NCI-H69 (cell line): ENCODE results near the gene ACBD3.

Experiments used
- DNase-seq: peaks from one replicate; lab custom pipeline; 2025; lab: John Stamatoyannopoulos, UW

ACBD3 gene

DNA sequence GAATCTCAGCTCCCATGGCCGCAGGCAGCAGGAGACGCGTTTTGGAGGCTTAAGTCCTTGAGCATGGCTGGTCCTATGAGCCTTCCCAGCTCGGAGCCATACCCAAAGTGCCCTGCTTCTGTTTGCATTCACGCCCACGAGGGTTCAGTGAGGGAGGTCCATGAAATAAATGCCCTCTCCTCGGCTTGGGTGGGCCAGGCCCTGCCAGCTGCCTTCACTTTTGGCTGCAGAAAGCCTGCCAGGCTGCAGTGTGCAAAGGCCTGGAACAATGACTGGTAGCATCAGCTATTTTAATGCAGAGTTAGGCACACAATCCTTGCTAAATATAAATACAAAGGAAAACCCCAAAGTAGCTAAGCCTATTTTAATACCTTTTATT is 74.7 kb downstream of the ACBD3 start:
- DNase-seq, result no peak

DNA sequence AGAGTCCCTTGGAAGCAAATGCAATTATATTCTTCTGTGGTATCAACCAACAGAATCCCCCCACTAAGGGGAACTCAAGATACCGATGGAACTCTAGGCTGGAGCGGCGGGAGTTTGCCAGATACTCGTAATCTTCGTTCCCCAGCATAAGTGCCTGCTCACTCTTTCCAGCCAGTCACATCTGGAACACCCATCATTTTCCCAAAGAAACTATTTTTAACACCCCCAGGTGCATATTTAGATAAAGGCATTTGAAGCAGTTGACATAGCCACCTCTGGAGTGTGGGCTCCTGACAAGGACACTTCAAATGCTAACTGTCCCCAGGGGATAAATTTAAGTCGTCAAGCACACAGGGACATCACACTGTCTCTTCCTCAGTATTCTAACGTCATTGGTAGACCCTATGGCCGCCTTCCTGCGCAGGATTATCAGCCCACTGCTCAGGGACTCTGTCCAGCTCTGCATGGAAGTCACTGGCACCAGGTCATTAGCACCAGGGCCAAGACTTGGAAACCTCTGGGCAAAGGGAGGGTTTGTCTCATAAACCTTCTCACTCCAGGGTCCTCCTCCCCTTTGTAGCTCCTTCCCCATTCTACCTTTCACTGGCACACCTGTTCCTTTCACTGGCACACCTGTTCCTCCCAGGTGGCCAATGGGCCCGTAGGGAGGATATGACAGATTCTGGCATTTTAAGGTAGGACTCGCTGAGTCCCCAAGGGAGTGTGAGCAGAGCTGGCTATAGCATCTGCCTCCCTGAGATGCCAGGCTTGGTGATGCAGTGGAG is 75.3 kb downstream of the ACBD3 start:
- peak; percentile 75 for DNase-seq

DNA sequence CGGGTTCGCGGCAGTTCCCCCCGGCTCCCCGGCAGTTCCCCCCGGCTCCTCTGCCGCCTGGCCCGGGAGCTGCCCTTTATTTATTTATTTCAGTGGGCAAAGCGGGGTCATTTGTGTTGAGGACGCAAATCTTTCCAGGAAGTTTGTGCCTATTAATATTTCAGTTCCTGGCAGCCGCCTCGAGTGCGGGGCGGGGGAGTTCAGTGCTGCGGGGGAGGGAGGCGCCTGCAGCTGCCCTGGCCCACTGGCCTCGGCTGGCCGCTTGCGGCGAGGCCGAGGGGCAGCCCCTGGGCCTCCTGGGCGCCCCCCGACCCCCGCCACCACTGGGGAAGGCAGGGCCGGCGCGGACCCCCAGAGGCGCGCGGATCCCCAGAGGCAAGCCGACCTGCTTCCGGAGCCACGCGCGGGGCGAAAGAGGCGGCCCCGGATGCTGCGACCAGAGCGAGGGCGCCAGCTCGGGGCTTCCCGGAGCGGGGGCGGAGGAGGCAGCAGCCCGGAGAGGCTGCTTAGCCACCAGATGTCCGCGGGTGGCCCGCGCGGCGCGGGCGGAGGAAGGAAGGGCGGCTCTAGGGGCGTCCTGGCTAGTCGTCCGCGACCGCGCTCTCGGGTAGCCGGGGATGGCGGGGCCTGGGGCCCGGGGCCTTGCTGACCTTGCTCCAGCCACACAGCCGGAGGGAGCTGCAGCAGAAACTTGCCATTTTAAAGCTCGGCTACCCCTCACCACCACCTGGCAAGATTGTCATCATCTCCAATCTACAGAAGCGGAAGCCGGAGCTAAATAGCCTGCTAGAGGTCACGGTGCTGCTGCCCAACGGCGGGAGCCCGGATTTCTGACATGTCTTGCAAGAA is 76.1 kb downstream of the ACBD3 start:
- peak; percentile 90 for DNase-seq

DNA sequence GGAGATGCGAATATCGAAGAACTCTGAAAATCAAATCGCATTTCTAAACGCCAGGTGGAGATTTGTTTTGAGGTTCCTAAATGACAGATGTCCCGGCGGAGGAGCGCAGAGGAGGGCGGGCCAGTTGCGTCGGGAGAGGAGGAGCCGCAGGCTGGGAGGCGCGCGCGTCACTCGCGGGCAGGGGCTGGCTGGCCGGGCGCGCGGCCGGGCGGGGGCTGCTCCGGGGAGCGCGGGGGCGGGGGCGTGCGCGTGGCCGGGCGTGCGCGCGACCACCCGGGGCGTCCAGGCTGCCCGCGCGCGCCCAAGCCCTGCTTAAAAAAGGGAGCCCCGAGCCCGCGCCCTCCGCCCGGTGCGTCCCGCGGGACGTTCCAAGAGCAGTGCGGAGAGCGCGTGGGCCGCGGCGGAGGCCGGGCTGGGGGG is 76.7 kb downstream of the ACBD3 start:
- peak; percentile 96 for DNase-seq

DNA sequence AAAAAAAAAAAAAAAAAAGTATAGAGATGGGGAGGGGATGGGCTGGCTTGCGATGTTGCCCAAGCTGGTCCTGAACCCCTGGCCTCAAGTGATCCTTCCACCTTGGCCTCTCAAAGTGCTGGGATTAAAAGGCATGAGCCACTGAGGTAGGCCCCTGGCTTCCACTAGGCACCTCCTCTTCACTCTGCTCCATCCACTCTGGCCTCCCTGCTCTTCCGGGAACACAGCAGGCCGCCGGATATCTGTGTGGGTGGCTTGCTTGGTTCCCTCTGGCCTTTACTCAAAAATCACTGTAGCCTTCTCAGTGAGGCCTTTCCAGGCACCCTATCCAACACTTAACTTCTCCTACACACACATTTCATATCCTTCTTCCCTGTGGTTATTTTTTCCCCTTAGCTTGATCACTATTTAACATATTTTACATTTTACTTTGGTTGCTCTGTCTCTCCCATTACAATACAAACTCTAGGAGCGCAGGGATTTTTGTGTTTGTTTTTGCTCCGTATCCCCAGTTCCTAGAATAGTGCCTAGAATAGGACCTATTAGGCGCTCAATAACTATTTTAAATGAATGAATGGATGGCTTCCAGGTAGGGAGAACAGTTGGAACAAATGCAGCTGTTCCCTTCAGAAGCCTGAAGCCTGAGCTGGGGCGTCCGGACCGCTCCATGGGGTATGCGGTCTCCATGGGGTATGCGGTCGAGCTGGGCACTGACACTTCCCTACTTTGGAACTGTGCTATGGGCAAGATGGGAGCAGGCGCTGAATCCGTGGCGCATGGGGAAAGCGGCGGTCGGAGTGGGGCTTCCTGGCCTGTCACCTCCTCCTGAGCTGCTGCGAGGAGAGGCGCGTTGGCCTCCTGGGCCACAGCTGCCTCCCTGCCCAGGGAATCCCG is 77.4 kb downstream of the ACBD3 start:
- no peak for DNase-seq

DNA sequence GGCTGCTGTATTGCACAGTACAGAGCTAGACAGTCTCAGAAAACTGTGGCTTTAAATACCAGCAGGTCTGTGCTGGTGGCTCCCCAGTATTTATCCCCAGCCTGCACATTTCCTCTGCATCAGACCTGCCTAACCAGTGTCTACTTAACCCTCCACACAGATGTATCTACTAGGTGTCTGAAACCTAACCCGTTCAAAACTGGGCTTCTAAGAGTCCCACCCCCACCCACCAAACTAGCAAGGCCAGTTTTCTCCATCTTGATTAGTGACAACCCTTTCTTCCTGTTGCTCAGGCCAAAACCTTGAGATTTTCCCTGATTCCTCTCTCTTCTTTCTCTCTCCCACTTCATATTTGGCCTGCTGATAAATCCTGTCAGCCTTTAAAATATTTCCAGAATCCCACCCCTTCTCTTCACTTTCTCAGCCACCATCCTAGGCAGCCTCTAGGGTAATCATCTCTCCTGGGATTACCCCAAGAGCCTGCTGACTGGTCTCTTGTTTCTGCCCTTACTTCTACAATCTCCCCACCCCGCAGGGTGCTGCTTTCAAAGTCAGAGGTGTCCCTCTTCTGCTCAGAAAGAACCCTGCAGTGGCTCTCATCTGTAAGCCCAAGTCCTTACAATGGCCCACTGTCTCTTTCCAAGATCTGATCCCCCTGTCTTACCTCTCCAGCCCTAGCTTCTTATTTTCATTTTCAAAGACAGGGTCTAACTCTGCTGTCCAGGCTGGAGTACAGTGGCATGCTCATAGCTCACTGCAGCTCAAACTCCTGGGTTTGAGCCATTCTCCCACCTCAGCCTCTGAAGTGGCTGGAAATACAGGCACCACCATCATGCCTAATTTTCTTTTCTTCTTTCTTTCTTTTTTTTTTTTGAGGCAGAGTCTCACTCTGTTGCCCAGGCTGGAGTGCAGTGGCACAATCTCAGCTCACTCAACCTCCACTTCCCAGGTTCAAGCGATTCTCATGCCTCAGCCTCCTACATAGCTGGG is 78.8 kb downstream of the ACBD3 start:
- DNase-seq, result peak; percentile 21

DNA sequence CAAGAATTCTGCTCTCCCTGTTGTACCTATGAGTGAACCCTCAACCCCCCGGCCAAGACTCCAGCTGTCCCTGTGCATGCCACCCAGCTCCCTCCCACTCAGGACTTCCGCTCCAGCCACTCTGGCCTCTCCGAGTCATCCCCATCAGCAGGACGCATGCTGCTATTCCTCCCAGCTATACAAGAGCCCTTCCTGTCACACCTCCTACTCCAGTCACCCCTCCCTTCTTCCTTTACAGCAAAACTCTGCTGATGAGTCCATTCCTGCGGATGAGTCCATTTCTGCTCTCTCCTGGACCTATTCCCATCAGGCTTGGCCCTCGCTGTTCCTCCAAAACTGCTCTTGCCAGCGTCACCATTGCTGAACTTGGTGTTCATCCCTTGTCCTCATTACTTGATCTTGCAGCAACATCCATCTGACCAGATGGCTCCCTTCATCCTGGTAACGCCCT is 81.8 kb downstream of the ACBD3 start:
- peak; percentile 77 for DNase-seq

DNA sequence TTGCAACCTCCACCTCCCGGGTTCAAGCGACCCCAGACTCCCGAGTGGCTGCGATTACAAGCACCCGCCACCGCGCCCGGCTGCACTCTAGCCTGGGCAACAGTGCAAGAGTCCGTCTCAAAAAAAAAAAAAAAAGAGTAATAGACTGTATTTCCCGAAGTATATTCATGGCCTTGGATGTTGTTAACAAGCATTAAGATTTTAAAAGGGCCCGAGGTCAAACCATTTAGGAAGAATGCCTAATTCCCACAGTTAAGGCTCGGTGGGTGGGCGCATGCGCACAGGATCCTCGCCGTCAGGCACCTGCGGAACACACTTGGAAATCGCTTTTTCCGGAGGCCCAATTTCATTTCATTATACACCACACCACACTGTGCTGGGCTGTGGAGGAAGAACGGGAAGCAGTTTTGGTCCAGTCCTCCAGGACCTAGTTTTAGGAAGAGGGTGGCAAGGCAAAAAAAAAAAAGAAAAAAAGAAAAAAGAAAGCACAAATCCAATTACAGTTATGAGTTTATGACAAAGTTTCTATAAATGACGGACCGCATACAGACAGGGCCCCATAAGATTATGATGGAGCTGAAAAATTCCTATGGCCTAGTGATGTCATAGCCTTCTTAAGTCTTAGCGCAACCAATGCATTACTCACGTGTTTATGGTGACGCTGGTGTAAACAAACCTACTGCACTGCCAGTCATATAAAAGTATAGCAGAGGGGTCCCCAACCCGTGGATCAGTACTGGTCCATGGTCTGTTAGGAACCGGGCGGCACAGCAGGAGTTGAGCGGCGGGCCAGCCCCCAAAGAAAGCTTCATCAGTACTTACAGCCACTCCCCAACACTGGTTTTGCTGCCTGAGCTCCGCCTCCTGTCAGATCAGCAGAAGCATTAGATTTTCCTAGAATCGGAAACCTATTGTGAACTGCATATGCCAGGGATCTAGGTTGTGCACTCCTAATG is 85.8 kb downstream of the ACBD3 start:
- DNase-seq, result peak; percentile 58

DNA sequence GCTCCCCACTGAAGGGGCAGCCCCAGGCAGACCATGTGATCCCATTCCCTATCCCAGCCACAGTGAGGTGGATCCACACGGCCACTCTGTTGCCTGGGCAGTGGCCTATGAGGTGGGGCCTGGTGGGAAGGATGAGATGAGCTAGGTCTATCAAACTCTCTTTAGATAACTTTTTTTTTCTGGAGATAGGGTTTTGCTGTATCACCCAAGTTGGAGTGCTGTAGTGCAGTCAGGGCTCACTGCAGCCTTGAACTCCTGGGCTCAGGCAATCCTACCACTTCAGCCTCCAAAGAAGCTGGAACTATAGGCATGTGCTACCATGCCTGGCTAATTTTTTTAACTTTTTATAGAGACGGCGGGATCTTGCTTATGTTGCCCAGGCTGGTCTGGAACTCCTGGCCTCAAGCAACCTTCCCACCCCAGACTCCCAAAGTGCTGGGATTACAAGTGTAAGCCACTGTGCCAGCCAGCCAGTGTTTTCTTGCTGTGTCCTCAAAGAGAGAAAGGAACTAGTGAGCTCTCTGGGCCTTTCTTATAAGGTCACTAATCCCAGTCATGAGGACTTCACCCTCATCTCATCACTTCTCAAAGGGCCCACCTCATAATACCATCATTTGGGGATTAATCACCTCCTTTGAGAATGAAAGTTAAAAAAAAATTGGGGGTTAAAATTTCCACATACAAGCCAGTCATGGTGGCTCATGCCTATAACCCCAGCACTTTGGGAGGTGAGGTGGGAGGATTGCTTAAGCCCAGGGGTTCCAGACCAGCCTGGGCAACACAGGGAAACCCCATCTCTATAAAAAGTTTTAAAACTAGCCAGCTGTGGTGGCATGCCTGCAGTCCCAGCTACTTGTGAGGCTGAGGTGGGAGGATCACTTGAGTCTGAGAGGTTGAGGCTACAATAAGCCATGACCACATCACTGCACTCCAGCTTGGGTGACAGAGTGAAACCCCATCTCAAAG is 87.4 kb downstream of the ACBD3 start:
- no peak for DNase-seq

DNA sequence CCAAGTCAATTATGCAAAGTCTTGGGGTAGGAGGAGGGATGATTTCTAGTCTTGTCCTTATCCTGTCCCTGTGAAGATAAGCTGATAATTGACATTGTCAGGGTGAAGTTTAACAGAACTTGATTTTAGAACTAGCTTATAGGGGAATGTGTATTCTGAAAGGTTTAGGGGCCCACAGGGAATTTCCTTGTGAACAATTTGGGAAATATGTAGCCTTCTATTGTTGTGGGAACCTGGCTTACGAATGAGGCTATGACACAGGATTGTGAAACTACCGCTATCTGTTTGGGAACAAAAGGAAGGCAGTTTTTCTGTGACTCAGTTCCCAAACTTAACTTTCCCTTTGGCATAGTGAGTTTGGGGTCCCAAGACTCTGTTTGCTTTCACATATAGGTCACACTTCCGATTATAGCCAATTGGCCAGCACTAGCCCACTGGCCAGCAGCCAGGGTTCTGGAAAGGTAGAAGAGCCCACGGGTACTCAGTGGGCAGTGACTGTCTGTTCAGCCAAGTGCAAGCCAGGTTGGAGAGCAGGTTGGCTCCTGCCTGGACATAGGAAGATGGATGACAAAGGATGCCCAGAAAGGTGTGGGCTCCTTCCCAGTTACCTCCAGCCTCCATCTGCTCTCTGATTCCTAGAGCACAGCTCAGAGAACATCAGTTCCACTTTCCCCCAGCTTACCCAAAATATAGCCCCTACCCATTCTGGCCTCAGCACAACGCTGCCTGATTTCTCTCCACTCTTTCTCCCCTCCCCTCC is 88.5 kb downstream of the ACBD3 start:
- no peak for DNase-seq

DNA sequence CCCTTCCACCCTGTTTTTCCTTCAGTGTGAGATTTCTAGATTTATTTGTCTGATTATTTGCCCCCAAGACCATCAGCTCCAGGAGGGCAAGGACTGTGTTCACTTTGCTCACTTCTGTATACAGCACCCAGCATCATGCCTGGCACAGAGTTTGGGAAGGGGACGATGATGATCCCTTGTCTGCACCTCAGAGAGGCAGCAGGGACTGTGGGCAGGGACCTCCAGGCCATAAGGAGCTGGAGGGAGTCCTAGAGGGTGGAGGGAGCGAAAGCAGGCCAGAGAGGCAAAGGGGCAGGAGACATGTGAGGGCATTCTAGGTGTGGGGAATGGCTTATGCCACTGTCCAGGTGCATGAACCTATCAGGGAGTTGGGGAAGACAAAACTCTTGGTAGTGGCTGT is 91.3 kb downstream of the ACBD3 start:
- DNase-seq, result no peak
